SK-N-DZ (cell line): ENCODE measurements around the gene RERE.
"Not testable (repeated sequence)": the region's sequence is repeated elsewhere in the genome, so short reads cannot be mapped to it uniquely, and the experiment has no call there.

Source experiments
- DNase-seq: peaks from one replicate; pipeline ENCODE4 v3.0.0-alpha.2; 2015; ENCODE audit warnings: low spot score

The RERE gene

DNA sequence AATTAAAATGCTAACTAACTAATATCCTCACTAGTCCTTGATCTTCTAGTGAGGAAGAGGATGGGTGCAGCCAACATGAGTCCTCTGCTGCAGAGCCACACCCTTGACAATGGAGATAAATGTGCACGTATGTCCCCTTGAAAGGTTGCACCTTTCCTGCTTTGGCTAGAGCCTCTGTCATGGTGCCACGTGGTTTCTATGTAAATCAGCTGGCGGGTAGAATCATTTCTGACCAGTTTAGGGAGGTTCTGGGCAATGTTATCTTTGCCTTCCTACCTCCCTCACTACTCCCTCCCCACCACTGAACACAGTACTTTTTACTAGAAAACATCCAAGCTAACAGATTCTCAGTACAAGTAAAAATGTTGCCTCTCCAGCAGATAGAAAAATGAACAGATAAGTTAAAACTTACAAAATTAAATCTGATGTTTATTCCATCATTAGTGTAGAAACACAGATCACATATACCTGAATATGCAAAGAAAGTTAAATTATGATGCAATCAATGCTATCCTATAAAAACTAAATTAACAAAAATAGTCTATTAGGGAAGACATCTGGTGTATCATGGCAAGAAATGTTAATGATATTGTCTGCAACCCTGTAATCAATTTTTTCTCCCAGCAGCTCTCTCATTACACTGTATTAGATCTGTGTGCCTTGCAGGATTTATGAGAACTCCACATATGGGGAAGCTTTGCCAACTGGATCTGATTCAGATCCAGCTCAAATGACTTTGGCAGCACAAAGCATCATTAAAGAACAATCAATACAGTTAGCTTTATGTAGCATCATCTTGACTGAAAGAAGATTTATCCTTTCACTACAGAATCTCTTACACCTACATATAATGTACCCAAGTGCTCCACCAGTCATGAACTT is 205.6 kb downstream of the RERE start:
- DNase-seq, result not testable (repeated sequence)

DNA sequence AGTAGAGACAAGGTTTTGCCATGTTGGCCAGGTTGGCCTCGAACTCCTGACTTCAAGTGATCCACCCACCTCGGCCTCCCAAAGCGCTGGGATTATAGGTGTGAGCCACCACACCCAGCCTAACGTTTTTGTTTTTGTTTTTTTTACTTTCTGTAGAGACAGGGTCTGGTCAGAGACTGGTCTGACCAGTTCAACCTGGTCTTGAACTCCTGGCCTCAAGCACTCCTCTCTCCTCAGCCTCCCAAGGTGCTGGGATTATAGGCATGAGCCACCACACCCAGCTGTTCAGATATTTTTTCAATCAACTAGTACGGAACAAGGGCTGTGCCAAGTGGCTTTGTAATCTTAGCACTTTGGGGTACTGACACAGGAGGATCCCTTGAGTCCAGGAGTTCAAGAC is 209.5 kb downstream of the RERE start:
- DNase-seq, result no peak

DNA sequence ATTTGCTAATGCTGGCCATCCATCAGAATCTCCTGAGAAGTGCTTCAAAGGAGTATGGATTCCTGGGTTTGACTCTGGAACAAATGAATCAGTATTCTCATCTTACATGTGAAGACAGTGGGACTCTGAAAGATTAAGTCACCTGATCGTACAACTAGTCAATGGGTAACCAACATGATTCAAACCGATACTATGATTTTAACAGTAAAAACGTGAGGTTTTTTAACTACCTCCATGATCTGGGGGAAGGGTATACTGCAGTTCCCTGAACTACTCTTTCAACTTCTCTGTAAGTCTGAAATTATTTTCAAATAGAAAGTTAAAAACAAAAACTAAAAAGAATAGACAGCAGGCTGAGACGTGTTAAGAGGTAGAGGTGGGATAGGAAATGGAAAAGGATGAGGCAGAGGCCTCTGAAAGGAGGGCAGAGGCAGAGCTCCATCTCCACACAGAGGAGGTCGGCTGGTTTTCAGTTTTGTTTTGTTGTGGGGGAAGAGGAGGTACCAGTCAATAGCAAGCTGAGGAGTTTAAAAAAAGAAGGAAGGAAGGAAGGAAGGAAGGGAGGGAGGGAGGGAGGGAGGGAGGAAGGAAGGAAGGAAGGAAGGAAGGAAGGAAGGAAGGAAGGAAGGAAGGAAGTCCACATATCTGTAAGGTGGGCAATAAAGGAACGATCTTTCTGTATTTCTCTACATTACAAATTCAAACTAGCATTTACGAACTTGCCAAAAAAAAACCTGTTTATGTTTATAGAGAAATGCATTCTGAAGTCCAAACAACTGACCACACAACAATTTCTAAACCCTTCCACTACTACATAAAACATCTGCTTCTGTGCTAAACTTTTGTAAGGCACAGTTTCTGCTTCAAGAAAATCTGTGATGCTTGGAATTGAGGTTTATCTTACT is 213.1 kb downstream of the RERE start:
- no peak for DNase-seq

DNA sequence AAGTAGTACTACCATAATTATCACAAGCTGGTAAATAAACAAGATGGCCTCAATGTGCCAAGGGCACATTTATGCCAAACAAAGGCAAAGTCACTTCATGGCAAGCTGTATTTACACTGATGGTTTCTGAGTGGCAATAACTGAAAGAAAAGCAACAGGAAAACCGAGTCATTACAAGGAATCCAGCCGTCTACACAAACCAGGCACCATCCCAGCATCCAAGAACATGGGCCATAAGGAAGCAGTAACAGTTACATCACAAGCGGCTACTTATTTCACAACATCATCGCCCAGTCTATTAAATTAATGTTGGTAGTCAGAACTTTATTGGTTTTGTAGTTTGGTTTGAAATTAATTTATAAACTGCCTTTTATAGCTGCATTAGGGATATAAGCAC is 214.2 kb downstream of the RERE start:
- DNase-seq, result no peak

DNA sequence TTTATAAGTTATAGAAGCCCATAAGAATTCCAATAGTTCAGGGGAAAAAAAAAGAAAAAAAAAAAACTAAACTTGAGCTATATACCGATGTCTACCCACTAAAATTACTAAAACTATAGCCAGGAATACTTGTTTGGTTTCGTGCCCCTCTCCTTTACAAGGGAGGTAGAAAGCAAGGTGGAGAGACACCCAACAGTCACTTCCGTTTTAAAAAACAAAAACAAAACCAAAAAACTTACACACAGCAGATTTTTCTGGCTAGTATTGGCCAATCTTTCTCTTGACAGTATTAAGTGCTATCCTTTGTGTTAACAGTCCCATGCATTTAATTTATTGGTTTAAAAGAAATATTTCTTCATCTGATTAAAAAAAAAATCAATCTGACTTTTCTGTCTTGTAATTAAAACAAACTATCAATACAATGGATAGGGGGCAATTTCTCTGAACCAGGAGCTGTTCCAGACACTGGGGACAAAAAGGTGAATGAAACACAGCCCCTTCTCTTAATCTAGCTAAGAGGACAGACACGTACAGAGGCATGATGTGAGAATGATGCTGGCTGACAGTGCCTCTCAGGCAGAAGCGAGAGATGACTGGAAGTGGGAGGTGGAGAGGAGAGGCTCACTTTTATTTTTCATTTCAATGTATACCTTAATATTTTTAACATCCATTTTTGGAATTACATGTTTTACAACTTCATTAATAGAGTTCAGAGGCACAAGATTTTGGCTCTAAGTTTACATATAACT is 214.8 kb downstream of the RERE start:
- no peak for DNase-seq

DNA sequence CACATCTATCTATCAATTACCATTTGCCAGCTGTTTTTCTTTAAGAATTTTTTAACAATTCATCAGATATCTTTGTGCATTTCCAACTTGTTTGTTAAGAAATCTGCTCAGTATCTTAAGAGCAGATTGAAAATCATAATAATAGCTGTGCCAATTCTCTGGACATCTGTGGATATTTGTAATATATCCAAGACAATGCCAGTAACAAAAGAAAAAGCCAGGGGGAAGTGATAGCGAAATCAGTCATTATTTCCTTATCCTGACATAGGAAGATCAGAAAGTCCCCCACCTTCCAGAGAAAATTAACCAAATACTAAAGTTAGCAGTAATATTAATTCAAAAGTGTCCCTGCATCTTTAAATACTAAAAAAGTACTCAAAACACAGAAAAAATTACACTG is 217.1 kb downstream of the RERE start:
- no peak for DNase-seq

DNA sequence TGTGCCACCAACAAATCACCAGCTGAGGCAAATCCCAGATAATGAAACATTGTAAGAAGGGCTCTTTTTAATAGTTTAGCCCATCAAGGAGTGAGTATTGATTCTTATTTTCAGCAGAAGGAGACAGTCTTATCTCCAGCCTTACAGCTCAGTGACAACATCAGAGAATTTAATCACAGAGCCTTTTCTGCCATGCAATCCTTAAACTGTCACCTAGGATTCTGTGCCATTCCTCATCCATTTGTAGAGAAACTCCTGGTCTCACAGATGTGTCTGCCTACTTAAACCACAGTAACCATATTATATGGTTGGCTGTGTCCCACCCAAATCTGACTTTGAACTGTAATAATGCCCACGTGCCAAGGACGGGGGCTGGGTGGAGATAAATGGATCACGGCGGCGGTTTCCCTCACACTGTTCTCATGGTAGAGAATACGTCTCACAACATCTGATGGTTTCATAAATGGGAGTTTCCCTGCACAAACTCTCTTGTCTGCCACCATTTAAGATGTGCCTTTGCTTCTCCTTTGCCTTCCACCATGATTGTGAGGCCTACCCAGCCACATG is 217.7 kb downstream of the RERE start:
- no peak for DNase-seq

DNA sequence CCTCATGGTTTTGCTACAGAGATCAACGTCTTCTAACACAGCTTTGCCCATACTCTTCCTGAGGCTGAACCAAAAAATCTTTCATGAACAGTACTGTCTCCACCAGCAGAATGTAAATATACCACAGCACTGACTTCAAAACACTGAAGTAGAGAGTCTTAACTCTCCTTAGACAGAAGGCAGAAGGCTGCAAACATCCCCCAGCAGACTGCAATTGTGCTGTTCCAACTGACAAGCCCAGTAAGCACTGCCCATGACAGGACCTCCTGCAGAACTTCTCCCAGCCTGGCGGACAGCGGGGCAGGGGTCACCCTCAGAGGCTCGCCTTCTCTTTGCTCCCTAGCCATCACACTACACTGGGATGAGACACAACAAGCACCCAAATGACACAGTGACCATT is 218.7 kb downstream of the RERE start:
- DNase-seq, result no peak

DNA sequence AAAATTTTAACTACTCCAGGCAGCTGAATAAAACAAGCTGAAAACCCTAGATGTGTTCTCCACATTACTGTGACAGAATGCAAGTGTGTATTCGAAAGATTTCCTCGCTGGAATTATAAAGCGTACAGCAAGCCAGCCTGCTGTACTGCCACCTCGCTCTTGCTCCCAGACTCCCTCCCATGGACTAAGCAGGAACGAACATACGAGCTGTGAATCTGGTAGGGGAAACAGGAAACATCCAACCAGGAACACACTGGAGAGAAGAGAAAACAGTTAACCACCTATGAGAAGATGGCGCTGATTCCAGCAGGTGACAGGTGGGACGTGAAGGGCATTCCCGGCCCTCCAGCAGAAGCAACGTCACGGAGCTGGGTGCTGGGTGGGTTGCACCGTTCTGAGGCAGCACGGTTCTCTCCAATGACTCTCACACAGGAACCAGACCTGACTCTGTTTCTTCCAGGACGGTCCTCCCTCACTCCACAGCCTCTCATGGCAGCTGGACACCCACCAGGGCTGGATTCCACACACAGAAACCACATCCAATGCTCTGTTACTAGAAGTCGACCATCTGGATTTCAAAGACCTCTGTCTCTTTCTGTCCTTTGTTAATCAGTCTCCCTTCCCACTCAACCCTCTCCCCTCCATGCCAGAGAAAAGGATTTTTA is 219.2 kb downstream of the RERE start:
- DNase-seq, result no peak

DNA sequence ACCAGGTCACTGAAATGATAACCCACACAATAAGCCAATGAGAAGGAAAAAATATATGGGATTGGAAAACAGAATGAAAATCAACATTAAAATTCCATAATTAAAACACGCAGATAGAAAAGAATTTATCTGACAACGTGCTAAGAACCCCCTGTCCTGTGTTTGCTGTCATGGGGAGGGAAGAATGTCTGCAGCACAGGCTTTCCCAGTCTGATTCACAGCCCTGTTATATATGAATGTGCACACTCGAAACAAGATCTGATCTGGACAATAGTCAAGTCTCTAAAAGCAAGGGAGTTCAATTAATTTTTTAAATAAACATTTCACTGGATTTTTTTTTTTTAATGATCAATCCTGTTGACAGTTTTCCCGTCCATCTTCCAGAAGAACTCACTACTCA is 220.0 kb downstream of the RERE start:
- no peak for DNase-seq

DNA sequence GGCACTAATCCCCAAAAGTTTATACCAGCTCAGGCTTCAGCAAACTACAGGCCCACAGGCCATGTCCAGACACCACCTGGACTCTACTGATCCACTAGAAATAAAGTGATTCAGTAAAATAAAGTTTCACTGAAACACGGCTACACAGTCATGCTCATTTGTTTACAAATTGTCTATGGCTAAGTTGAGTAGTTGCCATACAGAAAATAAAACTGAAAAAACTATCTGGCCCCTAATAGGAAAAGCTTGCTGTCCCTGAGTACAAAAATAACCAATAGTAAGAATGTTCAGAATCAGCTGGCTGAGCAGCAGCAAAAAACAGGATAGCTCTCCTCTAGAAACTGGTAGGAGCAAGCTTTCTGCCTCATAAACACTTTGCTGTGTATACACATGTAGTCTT is 221.5 kb downstream of the RERE start:
- DNase-seq, result no peak

DNA sequence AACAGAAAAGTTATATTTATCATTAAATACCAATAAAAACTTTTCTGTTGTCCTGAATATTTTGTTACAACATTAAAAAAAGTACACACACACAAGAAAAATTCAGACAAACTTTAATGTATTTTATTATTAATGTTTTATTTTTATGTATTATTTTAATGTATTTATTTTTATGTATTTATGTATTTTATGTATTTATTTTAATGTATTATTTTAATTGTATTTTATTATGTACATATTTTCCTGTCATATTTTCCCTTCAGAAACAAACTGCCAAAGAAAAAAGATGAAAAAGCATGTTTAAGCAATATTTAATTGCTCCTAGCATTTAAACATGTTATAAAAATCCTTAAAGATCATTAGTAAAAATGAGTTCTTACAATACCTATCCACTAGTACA is 222.1 kb downstream of the RERE start:
- no peak for DNase-seq

DNA sequence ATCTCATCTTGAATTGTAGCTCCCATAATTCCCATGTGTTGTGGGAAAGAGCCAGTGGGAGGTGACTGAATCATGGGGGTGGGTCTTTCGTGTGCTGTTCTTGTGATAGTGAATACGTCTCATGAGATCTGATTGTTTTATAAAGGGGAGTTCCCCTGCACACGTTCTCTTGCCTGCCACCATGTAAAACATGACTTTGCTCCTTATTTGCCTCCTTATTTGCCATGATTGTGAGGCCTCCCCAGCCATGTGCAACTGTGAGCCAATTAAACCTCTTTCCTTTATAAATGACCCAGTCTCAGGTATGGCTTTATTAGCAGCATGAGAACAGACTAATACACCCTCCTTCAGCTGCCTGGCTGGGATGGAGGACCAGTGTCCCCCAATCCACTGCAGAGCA is 224.1 kb downstream of the RERE start:
- not testable (repeated sequence) for DNase-seq

DNA sequence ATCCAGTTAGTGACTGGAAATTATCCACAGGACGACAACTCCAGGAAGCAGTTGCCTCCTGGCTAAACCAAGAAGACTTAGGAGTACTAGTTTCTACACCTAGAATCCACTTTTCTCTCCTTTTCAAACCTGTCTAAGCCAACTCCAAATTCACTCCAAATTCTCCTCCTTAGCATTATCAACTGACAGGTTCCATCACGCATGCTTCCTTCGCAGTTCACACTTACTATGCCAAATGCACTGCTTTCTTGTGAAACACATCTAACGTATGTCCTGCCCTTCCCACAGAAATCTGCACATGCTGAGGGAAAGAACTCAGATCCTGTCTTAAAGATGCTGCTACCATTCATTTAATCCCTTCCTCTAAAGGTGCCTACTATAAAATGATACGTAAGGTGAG is 225.9 kb downstream of the RERE start:
- no peak for DNase-seq

DNA sequence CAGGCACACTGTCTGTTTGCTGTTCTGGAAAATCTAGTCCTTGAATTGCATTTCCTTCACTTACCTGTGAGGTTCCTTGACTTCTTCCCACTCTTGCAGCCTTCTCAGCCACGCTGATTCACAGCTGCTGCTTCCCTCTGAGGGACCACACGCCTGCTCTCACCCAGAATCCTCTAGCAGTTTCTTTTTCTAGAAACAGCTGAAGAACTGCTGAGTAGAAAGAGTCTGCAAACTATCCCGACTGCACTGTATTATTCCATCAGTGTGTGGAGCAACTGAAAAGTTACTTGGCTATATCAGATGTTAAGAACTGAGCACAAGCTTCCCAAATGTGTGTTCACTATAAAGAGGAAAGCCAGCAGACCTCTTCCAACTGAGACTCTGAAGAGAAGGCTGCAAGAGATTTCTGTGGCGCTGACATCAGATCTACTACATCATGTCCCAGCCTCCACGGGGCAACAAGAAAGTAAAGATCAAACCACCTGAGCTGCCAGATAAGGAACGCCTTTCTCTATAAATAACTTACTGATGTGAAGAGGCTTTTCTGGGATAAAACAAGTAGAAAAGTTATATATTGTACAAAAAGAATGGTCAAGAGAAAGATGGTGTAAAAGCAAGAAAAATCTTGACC is 226.6 kb downstream of the RERE start:
- DNase-seq, result no peak

DNA sequence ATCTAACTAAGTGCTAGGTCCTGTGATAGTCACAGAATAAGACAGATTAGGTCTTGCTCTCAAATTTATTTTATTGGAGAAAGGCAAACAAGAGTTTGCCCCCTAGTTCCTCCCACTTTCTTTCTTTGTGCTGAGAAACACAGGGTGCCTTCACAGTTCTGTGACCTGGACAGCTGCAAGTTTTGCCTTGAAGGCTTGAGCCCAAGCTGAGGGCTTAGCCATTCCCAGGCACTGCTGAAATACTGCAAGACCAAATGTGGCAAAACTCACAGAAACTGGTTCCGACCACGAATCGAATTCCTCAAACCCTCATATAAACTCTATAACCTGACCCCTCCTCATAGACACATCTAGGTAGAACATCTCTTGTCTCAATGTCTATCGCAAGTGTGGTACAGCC is 227.9 kb downstream of the RERE start:
- DNase-seq, result no peak

DNA sequence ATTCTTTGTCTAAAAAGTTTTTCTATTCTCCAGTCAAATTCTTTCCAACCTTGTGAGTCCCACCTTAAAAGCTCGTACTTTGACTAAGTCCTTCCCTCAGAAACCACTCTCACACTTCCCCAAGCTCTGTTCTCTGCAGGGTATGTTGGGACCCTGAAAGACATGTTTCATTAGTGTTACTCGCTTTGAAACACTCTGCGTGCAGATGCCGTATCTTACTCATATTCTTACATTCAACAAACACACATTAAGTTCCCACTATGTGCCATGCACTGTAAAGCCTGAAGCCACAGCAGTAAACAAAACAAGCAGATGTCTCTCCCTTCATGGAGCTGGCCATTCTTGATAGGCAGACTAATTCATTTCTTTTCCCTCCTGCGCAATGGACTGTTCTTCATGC is 229.7 kb downstream of the RERE start:
- DNase-seq, result no peak

DNA sequence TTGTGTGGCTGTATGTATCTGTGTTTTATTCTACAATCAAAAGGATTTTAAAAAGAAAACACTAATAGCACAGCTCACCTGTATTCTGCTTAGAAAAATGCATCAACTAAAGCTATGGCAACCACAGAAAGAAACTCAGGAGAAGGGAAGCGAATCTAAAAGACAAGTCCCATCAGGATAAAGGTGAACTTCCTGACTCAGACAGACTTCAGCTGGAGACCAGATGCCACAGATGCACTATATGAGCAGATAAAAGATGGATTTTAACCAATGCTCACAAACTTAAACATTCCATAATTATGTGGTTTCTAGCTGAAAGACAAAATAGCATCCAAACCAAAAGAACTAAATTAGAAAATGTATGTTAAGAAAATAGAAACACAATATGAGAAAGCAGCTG is 231.0 kb downstream of the RERE start:
- no peak for DNase-seq

DNA sequence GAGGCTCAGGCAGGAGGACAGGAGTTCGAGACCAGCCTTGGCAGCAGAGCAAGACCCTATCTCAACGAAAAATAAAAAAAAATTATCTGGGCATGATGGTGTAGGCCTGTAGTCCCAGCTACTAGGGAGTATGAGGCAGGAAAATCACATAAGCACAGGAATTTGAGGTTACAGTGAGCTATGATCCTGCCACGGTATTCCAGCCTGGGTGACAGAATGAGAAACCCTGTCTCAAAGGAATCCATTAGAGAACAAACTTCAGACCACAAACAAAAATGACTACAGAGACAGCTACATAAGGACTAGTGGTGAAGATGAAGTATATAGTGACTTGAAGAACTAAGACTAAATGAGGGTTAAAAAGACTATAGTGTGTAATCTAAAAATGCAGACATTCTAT is 233.1 kb downstream of the RERE start:
- DNase-seq, result no peak

DNA sequence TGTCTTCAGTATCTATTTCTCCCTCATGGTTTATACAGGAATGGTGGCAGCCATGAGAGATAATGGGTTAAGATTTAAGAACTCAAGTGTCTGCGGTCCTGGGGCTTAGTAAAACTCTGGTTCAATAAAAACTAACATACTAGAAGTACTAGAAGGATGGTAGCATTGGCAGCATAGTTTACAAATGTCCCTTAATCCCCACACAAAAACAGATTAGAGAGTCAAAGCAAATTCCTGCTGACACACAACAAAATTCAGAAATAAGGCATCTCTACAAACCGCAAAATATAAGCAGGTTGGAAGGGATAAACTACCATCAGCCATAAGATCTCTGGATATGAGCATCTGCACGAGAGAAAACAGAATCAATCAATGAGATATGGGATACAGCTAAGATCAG is 234.4 kb downstream of the RERE start:
- no peak for DNase-seq

DNA sequence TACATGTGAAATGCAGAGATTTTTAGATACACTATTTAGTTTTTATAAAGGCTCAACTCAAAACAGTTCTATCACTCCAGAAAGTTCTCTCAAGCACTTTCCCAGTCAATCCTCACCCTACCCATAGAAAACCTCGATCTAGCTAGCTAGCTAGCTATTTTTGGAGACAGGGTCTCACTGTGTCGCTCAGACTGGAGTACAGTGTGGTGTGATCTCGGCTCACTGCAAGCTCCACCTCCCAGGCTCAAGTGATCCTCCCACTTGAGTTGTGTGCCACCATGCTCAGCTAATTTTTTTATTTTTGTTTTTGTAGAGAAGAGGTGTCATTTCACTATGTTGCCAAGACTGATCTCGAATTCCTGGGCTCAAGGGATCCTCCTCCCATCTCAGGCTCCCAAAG is 236.9 kb downstream of the RERE start:
- no peak for DNase-seq
